Suprapubic skin (tissue), 4 donors: Measurements from ENCODE around the gene SOX5. TPM values are rescaled to one million over a fixed set of nuclear protein-coding genes. Genes with fewer than 3 reads are reported as not detected.

ENCODE experiments used
- DNase-seq, 2 donors: peaks; one replicate each; pipeline ENCODE4 v3.0.0-alpha.2; 2019; ENCODE audit warnings: low spot score in 2 of 2
- H3K27ac ChIP-seq: fragments of 200-600 bp; sonication (generic); one replicate; pipeline ENCODE4 v1.5.1; 2019
- H3K27me3 ChIP-seq: fragments of 200-600 bp; sonication (generic); one replicate; pipeline ENCODE4 v1.5.1; 2019
- H3K36me3 ChIP-seq: fragments of 200-600 bp; sonication (generic); one replicate; pipeline ENCODE4 v1.5.1; 2019
- H3K4me1 ChIP-seq: fragments of 200-600 bp; sonication (generic); one replicate; pipeline ENCODE4 v1.5.1; 2019
- H3K4me3 ChIP-seq: fragments of 200-600 bp; sonication (generic); one replicate; pipeline ENCODE4 v1.5.1; 2019; ENCODE audit warnings: mild to moderate bottlenecking
- H3K9me3 ChIP-seq: fragments of 200-600 bp; sonication (generic); one replicate; pipeline ENCODE4 v1.5.1; 2019
- EP300 ChIP-seq: sonication (generic); formaldehyde crosslinking; IDR thresholded peaks from one replicate; pipeline ENCODE4 v1.6.1; 2017; ENCODE audit warnings: antibody characterized with exemption
- POLR2A ChIP-seq, 2 donors: fragments of 450-650 bp; IDR thresholded peaks; one replicate each; pipeline ENCODE4 v1.6.1; 2017; ENCODE audit warnings: antibody characterized with exemption in 2 of 2, mild to moderate bottlenecking in 2 of 2, moderate library complexity in 2 of 2
- POLR2AphosphoS5 ChIP-seq, 3 donors: sonication (generic); formaldehyde crosslinking; IDR thresholded peaks; one replicate each; pipeline ENCODE4 v1.6.1; 2017; ENCODE audit warnings: antibody characterized with exemption in 3 of 3
- WGBS: methylation state at CpG from one replicate; pipeline ENCODE4 v1.1.5; 2018; 5-methylcytosine and 5-hydroxymethylcytosine counted together
- total RNA-seq, 4 donors: library from RNA; depleted of rRNA; stranded (reverse); fragments of >200 nt; gene quantifications; one replicate each; pipeline ENCODE4 v1.1.0, GENCODE V29; 2016
- TF ChIP-seq, protein P1 (sequence below), 2 donors: fragments of 200-600 bp in 1 of 2; fragments of 450-650 bp in 1 of 2; sonication (generic) in 1 of 2; IDR thresholded peaks; one replicate each; pipeline ENCODE4 v1.5.1; 2016 to 2019; ENCODE audit warnings: antibody characterized with exemption in 2 of 2, mild to moderate bottlenecking in 1 of 2, moderate library complexity in 1 of 2

Gene SOX5
- total RNA-seq, 4 donors from 2014 or later: 19.0 to 110 (median 23.2) TPM

DNA sequence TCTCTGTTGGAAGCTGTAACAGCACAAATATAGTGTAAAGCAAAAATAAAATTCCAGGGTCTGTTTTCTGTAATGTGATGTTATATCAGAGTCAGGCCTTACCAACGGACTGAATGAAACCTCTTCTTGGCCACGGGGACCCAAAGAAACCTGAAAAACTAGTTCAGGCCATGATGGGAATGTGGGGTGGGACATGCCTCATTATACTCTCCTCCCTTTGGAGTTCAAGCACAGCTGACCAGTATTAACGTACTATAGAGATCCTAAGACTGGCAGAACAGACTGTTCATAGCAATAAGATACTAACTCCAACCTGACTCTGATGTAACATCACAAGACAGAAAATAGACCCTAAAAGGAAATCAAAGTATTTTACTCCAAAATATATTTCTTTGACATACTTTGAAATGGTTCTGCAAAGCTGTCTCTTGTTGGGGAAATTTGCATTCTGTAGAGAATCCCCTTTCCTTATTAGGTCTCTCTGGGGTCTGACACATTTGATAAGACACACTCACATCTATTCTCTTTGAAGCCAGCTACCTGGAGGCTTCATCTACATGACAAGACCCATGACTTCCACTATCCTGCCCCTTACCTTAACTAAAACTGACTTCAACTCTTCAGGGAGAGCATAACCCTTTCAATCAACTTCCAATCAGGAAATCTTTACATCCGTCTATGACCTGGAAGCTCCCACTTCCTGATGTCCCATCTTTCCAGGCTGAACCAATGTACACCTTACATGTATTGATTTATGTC lies 444.6 kb downstream of the SOX5 start:
- Histone ChIP-seq H3K27me3 (no peaks in the 10 kb centered on the region), H3K4me3 (no peak overlapping the region), H3K36me3 (no peaks in the 10 kb centered on the region), H3K9me3 (no peaks in the 10 kb centered on the region), H3K27ac (no peak overlapping the region), H3K4me1 (no peaks in the 10 kb centered on the region)
- no peak for TF ChIP-seq EP300
- TF ChIP-seq POLR2AphosphoS5 (IDR thresholded peaks at IDR 0.05): no peak
- TF ChIP-seq, protein P1, sequence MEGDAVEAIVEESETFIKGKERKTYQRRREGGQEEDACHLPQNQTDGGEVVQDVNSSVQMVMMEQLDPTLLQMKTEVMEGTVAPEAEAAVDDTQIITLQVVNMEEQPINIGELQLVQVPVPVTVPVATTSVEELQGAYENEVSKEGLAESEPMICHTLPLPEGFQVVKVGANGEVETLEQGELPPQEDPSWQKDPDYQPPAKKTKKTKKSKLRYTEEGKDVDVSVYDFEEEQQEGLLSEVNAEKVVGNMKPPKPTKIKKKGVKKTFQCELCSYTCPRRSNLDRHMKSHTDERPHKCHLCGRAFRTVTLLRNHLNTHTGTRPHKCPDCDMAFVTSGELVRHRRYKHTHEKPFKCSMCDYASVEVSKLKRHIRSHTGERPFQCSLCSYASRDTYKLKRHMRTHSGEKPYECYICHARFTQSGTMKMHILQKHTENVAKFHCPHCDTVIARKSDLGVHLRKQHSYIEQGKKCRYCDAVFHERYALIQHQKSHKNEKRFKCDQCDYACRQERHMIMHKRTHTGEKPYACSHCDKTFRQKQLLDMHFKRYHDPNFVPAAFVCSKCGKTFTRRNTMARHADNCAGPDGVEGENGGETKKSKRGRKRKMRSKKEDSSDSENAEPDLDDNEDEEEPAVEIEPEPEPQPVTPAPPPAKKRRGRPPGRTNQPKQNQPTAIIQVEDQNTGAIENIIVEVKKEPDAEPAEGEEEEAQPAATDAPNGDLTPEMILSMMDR (IDR thresholded peaks at IDR 0.05): no peak
- TF ChIP-seq POLR2A (IDR thresholded peaks at IDR 0.05): no peak
- WGBS: 58% methylated on average over 4 of the region's 4 CpGs
- DNase-seq: no peak

GRCh38 chr12:23504043-23504442 lies 445.4 kb downstream of the SOX5 start:
- no peaks in the 10 kb centered on the region for H3K9me3 ChIP-seq

DNA sequence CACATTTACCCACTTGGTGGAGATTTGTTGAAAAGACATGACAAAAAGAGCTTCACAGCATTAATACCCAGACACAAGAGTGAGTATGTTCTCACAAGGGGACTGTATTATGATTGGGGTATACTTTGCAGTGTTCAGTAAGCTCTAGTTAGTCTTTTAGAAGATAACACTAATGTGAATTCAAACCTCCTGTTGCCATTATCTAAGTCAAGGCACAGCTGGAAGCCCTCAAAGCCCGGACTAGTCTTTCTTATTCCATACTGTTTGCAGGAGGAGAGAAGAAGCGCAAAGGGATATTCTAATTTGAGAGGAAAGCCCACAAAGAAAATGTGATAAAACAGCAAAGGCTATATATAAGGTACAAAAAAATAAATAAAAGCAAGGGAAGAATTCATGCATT lies 445.9 kb downstream of the SOX5 start:
- DNase-seq: no peak
- Histone ChIP-seq H3K9me3 (no peaks in the 10 kb centered on the region), H3K4me1 (no peaks in the 10 kb centered on the region), H3K27me3 (no peaks in the 10 kb centered on the region), H3K4me3 (no peak overlapping the region), H3K36me3 (no peaks in the 10 kb centered on the region), H3K27ac (no peak overlapping the region)
- 86% methylated on average over 2 of the region's 2 CpGs for WGBS
- TF ChIP-seq POLR2A (IDR thresholded peaks at IDR 0.05) (no peak), POLR2AphosphoS5 (IDR thresholded peaks at IDR 0.05) (no peak), EP300 (no peak)
- TF ChIP-seq, protein P1 (IDR thresholded peaks at IDR 0.05): no peak

More at GRCh38 chr12:23504043-23504442, 445.4 kb downstream of the SOX5 start:
- Histone ChIP-seq H3K27me3 (no peaks in the 10 kb centered on the region), H3K27ac (no peak overlapping the region), H3K36me3 (no peaks in the 10 kb centered on the region), H3K4me3 (no peak overlapping the region), H3K4me1 (no peaks in the 10 kb centered on the region)
- TF ChIP-seq POLR2AphosphoS5 (IDR thresholded peaks at IDR 0.05) (no peak), POLR2A (IDR thresholded peaks at IDR 0.05) (no peak), EP300 (no peak)
- TF ChIP-seq, protein P1 (IDR thresholded peaks at IDR 0.05): no peak
- 53% methylated on average over 2 of the region's 2 CpGs for WGBS
- DNase-seq: no peak

- Histone ChIP-seq H3K9me3 (no peaks in the 10 kb centered on the region), H3K27ac (no peak overlapping the region), H3K36me3 (no peaks in the 10 kb centered on the region), H3K27me3 (no peaks in the 10 kb centered on the region), H3K4me1 (no peaks in the 10 kb centered on the region), H3K4me3 (no peak overlapping the region)
- 86% methylated on average over 3 of the region's 3 CpGs for WGBS
- no peak for DNase-seq
- TF ChIP-seq EP300 (no peak), POLR2AphosphoS5 (IDR thresholded peaks at IDR 0.05) (no peak), POLR2A (IDR thresholded peaks at IDR 0.05) (no peak)
- TF ChIP-seq, protein P1 (IDR thresholded peaks at IDR 0.05): no peak
Observed at GRCh38 chr12:23502259-23502658, 447.2 kb downstream of the SOX5 start.

DNA sequence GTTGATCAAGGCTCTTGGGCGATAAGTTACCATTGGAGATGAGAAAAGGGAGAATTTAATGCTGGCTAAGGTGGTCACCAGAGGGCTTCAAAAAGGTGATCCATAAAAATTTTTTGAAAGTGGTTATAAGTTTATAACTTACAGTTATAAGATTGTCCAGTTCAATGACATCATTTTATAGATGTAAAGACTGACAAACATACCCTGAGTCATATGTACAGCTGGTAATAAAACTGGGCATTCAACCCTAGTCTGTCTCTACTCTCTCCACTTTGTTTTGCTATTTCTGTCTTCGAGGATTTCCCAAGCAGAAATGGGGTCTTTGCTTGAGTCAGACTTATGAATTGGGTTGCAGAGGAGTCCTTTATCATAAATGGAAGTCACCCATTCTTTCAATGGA lies 454.0 kb downstream of the SOX5 start:
- Histone ChIP-seq H3K36me3 (no peaks in the 10 kb centered on the region), H3K4me3 (no peak overlapping the region), H3K27me3 (no peaks in the 10 kb centered on the region), H3K27ac (no peak overlapping the region), H3K9me3 (no peaks in the 10 kb centered on the region), H3K4me1 (no peaks in the 10 kb centered on the region)
- 70% methylated on average over 2 of the region's 2 CpGs for WGBS
- DNase-seq: no peak
- TF ChIP-seq, protein P1 (IDR thresholded peaks at IDR 0.05): no peak
- no peak for TF ChIP-seq POLR2AphosphoS5 (IDR thresholded peaks at IDR 0.05)
- no peak for TF ChIP-seq POLR2A (IDR thresholded peaks at IDR 0.05)
- TF ChIP-seq EP300: no peak
